ENCODE results near the gene ZMYM3.

ZMYM3 gene

GRCh38 chrX:71210816-71211215 is 43.1 kb downstream of the ZMYM3 start:
- DNase-seq, result no peak

GRCh38 chrX:71199252-71200008 is 54.5 kb downstream of the ZMYM3 start:
- DNase-seq, result no peak

GRCh38 chrX:71198066-71198465 is 55.9 kb downstream of the ZMYM3 start:
- DNase-seq, result peak; percentile 46 to 49

GRCh38 chrX:71195964-71196649 is 57.8 kb downstream of the ZMYM3 start:
- DNase-seq, result no peak

- no peak for DNase-seq
Measured at GRCh38 chrX:71191248-71191647, 62.7 kb downstream of the ZMYM3 start.

Data from inflammatory macrophage treated with lipopolysaccharide for 1 hour (primary cell).